Neural cell (in vitro differentiated cells): ENCODE results near the gene CSTF1. TPM values are rescaled to one million over a fixed set of nuclear protein-coding genes. Genes with fewer than 3 reads are reported as not detected.

Experiments
- H2AFZ ChIP-seq: fragments of 200-600, 300-800 bp; sonication (generic), shearing (Covaris generic); 2 replicates; pipeline ENCODE4 v1.6.0; 2014; ENCODE audit warnings: low read depth, mild to moderate bottlenecking, antibody characterized with exemption, low read length, moderate library complexity
- H3F3A ChIP-seq: fragments of 200-600 bp; shearing (Covaris generic); 2 replicates; pipeline ENCODE4 v1.6.1; 2016; ENCODE audit warnings: mild to moderate bottlenecking, moderate library complexity, mixed read lengths, antibody characterized with exemption, low read length; ENCODE audit not compliant: insufficient read depth, poor library complexity, severe bottlenecking
- H3K27ac ChIP-seq: fragments of 200-600, 300-800 bp; sonication (generic), shearing (Covaris generic); 2 replicates; pipeline ENCODE4 v1.5.1; 2014; ENCODE audit warnings: mild to moderate bottlenecking, low read length, moderate library complexity
- H3K27me3 ChIP-seq: fragments of 300-800, 200-600 bp; sonication (generic), shearing (Covaris generic); 2 replicates; pipeline ENCODE4 v1.6.0; 2014; ENCODE audit warnings: mild to moderate bottlenecking, low read depth, low read length, moderate library complexity; ENCODE audit not compliant: insufficient read depth
- H3K36me3 ChIP-seq: fragments of 300-800, 200-600 bp; sonication (generic), shearing (Covaris generic); 2 replicates; pipeline ENCODE4 v1.5.1; 2014; ENCODE audit warnings: mild to moderate bottlenecking, antibody characterized with exemption, low read length, moderate library complexity; ENCODE audit not compliant: insufficient read depth
- H3K4me2 ChIP-seq: fragments of 300-800, 200-600 bp; sonication (generic), shearing (Covaris generic); 2 replicates; pipeline ENCODE4 v1.6.0; 2014; ENCODE audit warnings: mild to moderate bottlenecking, low read length
- H3K4me3 ChIP-seq: fragments of 300-800, 200-600 bp; sonication (generic), shearing (Covaris generic); 2 replicates; pipeline ENCODE4 v1.5.1; 2014; ENCODE audit warnings: mild to moderate bottlenecking, low read length, moderate library complexity
- H3K79me2 ChIP-seq: fragments of 200-600 bp; shearing (Covaris generic); replicated peaks from 2 replicates; pipeline ENCODE4 v1.6.0; 2014; ENCODE audit warnings: mild to moderate bottlenecking, low read length, moderate library complexity; ENCODE audit not compliant: insufficient read depth
- H3K9ac ChIP-seq: fragments of 300-800, 200-600 bp; sonication (generic), shearing (Covaris generic); 2 replicates; pipeline ENCODE4 v1.6.1; 2016; ENCODE audit warnings: mild to moderate bottlenecking, low read length, mixed read lengths
- H3K9me2 ChIP-seq: fragments of 200-600 bp; shearing (Covaris generic); 2 replicates; pipeline ENCODE4 v1.6.1; 2016; ENCODE audit warnings: mild to moderate bottlenecking, low read length, mixed read lengths; ENCODE audit not compliant: insufficient read depth
- H3K9me3 ChIP-seq: fragments of 200-600, 300-800 bp; sonication (generic), shearing (Covaris generic); 2 replicates; pipeline ENCODE4 v1.6.1; 2016; ENCODE audit warnings: mild to moderate bottlenecking, mixed run types, low read length, moderate library complexity, mixed read lengths
- H4K20me1 ChIP-seq: fragments of 200-600 bp; shearing (Covaris generic); 2 replicates; pipeline ENCODE4 v1.6.1; 2016; ENCODE audit warnings: mild to moderate bottlenecking, mixed run types; ENCODE audit not compliant: insufficient read depth
- CTCF ChIP-seq: fragments of 450-650 bp; IDR thresholded peaks from 2 replicates; pipeline ENCODE4 v1.5.1; 2014; ENCODE audit warnings: antibody characterized with exemption, mild to moderate bottlenecking, moderate library complexity; ENCODE audit not compliant: poor library complexity, severe bottlenecking
- EP300 ChIP-seq: fragments of 450-650 bp; conservative IDR thresholded peaks from 2 replicates; pipeline ENCODE4 v1.6.1; 2014; ENCODE audit warnings: antibody characterized with exemption, mild to moderate bottlenecking, moderate library complexity; ENCODE audit not compliant: poor library complexity, severe bottlenecking
- EZH2 ChIP-seq: fragments of 200-600, 300-800 bp; shearing (Covaris generic), sonication (generic); IDR thresholded peaks from 2 replicates; pipeline ENCODE4 v1.6.1; 2014; ENCODE audit warnings: antibody characterized with exemption, low read length, borderline replicate concordance, mild to moderate bottlenecking; ENCODE audit not compliant: insufficient read depth, poor library complexity, severe bottlenecking
- MXI1 ChIP-seq: fragments of 450-650 bp; conservative IDR thresholded peaks from 2 replicates; pipeline ENCODE4 v1.6.1; 2014; ENCODE audit warnings: antibody characterized with exemption, mild to moderate bottlenecking; ENCODE audit not compliant: poor library complexity, severe bottlenecking
- POLR2AphosphoS5 ChIP-seq: IDR thresholded peaks from 2 replicates; pipeline ENCODE4 v1.6.1; 2012
- REST ChIP-seq: IDR thresholded peaks from 2 replicates; pipeline ENCODE4 v1.6.1; 2012; ENCODE audit warnings: borderline replicate concordance
- SMC3 ChIP-seq: fragments of 450-650 bp; conservative IDR thresholded peaks from 2 replicates; pipeline ENCODE4 v1.6.1; 2014; ENCODE audit warnings: antibody characterized with exemption, mild to moderate bottlenecking, moderate library complexity; ENCODE audit not compliant: poor library complexity
- TAF1 ChIP-seq: IDR thresholded peaks from 2 replicates; pipeline ENCODE4 v1.6.1; 2012; ENCODE audit warnings: low read depth
- polyA plus RNA-seq: library from polyadenylated mRNA; depleted of rRNA; stranded (reverse); fragments of >200 nt; gene quantifications from 2 replicates; pipeline ENCODE4 v1.2.3, GENCODE V29; 2014

CSTF1 gene
- polyA plus RNA-seq, 1 donor from 2014 or later: 24.0 TPM

- Histone ChIP-seq H3K9me3 (no peaks in the 10 kb centered on the region), H3K27ac (no peak overlapping the region), H3K36me3 (no peaks in the 10 kb centered on the region), H2AFZ (no peak overlapping the region), H3K9ac (no peak overlapping the region), H3K4me2 (no peak overlapping the region), H3K9me2 (no peaks in the 10 kb centered on the region), H3F3A (no peaks in the 10 kb centered on the region), H3K4me3 (no peak overlapping the region), H4K20me1 (no peaks in the 10 kb centered on the region), H3K27me3 (peaks cover 15% of the 10 kb centered on the region), H3K79me2 (no peaks in the 10 kb centered on the region)
- TF ChIP-seq REST (no peak), MXI1 (no peak), TAF1 (no peak), EZH2 (no peak), EP300 (no peak), POLR2AphosphoS5 (no peak), CTCF (no peak), SMC3 (no peak)
Observed at GRCh38 chr20:56347628-56348304, 44.7 kb upstream of the CSTF1 start.

- no peak for TF ChIP-seq POLR2AphosphoS5
- no peak for TF ChIP-seq SMC3
- no peak for TF ChIP-seq REST
- Histone ChIP-seq H3K9me3 (no peaks in the 10 kb centered on the region), H3K9ac (no peak overlapping the region), H3K9me2 (no peaks in the 10 kb centered on the region), H3F3A (no peaks in the 10 kb centered on the region), H2AFZ (no peak overlapping the region), H3K36me3 (no peaks in the 10 kb centered on the region), H3K27ac (no peak overlapping the region), H3K4me2 (no peak overlapping the region), H3K27me3 (peaks cover 11% of the 10 kb centered on the region), H3K4me3 (no peak overlapping the region), H3K79me2 (no peaks in the 10 kb centered on the region), H4K20me1 (no peaks in the 10 kb centered on the region)
Observed at GRCh38 chr20:56348305-56348693, 44.1 kb upstream of the CSTF1 start.
